Epithelial cell of proximal tubule (primary cell): Measurements from ENCODE around the gene C1RL. TPM values are rescaled to one million over a fixed set of nuclear protein-coding genes. Genes with fewer than 3 reads are reported as not detected.

Source experiments
- DNase-seq: peaks from one replicate; pipeline ENCODE4 v3.0.0-alpha.2; 2011; ENCODE audit warnings: low read depth
- H3K4me3 ChIP-seq: 2 replicates; pipeline ENCODE4 v1.5.1; 2011; ENCODE audit warnings: low read depth, mild to moderate bottlenecking, low read length
- CTCF ChIP-seq: conservative IDR thresholded peaks from 2 replicates; pipeline ENCODE4 v1.5.1; 2012; ENCODE audit warnings: low read depth, mild to moderate bottlenecking, low read length
- total RNA-seq: library from RNA; depleted of rRNA; stranded (reverse); fragments of >200 nt; gene quantifications from 2 replicates; pipeline ENCODE4 v1.2.3, GENCODE V29; 2015

The C1RL gene
- total RNA-seq, 1 donor from 2014 or later = 11.2 TPM

GRCh38 chr12:7045913-7046312, 63.1 kb downstream of the C1RL start:
- H3K4me3 ChIP-seq = no peak overlapping the region
- no peak for TF ChIP-seq CTCF
- DNase-seq = no peak

Other genes with a start within 250 kb of the C1RL start
- gene TPI1, start 241.7 kb downstream of the C1RL start, total RNA-seq = 1,445 and 2,208 TPM in 2 replicates
- 9.5 and 17.2 TPM in 2 replicates for gene SPSB2, start 235.9 kb downstream of the C1RL start, total RNA-seq
- 3.8 and 14.5 TPM in 2 replicates for gene LRRC23, start 204.4 kb downstream of the C1RL start, total RNA-seq
- gene ENO2, start 194.6 kb downstream of the C1RL start, total RNA-seq = 47.4 and 97.0 TPM in 2 replicates
- 17.9 and 19.0 TPM in 2 replicates for gene ATN1, start 181.3 kb downstream of the C1RL start, total RNA-seq
- gene RNU7-1, start 165.4 kb downstream of the C1RL start, total RNA-seq = not detected in 2 replicates
- gene C12orf57, start 165.2 kb downstream of the C1RL start, total RNA-seq = 163 and 174 TPM in 2 replicates
- 21.8 and 37.5 TPM in 2 replicates for gene PTPN6, start 157.9 kb downstream of the C1RL start, total RNA-seq
- 287 and 559 TPM in 2 replicates for gene PHB2, start 138.6 kb downstream of the C1RL start, total RNA-seq
- 81.5 and 138 TPM in 2 replicates for gene EMG1, start 138.3 kb downstream of the C1RL start, total RNA-seq
- 14.9 and 27.1 TPM in 2 replicates for gene LPCAT3, start 90.7 kb downstream of the C1RL start, total RNA-seq
- 1.3 TPM in 1 of 2 replicates, not detected in the other for gene C1S, start 48.5 kb downstream of the C1RL start, total RNA-seq
- gene C1R, start 16.8 kb downstream of the C1RL start, total RNA-seq = 2.1 and 2.5 TPM in 2 replicates
- gene RBP5, start 19.7 kb upstream of the C1RL start, total RNA-seq = not detected in 2 replicates
- gene CLSTN3, start 21.2 kb upstream of the C1RL start, total RNA-seq = 25.2 and 57.5 TPM in 2 replicates
- 14.4 and 20.0 TPM in 2 replicates for gene PEX5, start 80.5 kb upstream of the C1RL start, total RNA-seq
- gene ACSM4, start 194.9 kb upstream of the C1RL start, total RNA-seq = not detected in 2 replicates